GM12874 (cell line): ENCODE results near the gene ZNF248.

ENCODE experiments used
- CTCF ChIP-seq: IDR thresholded peaks from 2 replicates; pipeline ENCODE4 v1.5.1; 2011; ENCODE audit warnings: low read depth, mild to moderate bottlenecking, control low read depth, low read length, moderate library complexity; ENCODE audit not compliant: insufficient read depth

The ZNF248 gene

GRCh38 chr10:37760817-37761216, 96.6 kb downstream of the ZNF248 start:
- no peak for TF ChIP-seq CTCF

GRCh38 chr10:37758074-37758473, 99.3 kb downstream of the ZNF248 start:
- TF ChIP-seq CTCF = no peak

- peak; percentile 38; the same call in 1 of the 2 replicates for TF ChIP-seq CTCF
Measured at GRCh38 chr10:37754538-37755323, 102.7 kb downstream of the ZNF248 start.

GRCh38 chr10:37752334-37752875, 105.0 kb downstream of the ZNF248 start:
- no peak for TF ChIP-seq CTCF

- no peak for TF ChIP-seq CTCF
Measured at GRCh38 chr10:37748170-37748569, 109.2 kb downstream of the ZNF248 start.

GRCh38 chr10:37747081-37747480, 110.3 kb downstream of the ZNF248 start:
- no peak for TF ChIP-seq CTCF

GRCh38 chr10:37741831-37742230, 115.6 kb downstream of the ZNF248 start:
- TF ChIP-seq CTCF = no peak
